Mesodermal cell (in vitro differentiated cells): ENCODE data around the gene PNLIP.

ENCODE experiments used
- H3K27ac ChIP-seq: 2 replicates; pipeline ENCODE4 v1.7.0; 2013; ENCODE audit warnings: mild to moderate bottlenecking, low read depth, low read length, moderate library complexity; ENCODE audit not compliant: severe bottlenecking
- H3K36me3 ChIP-seq: 2 replicates; pipeline ENCODE4 v1.7.1; 2013; ENCODE audit warnings: mild to moderate bottlenecking, low read length, moderate library complexity; ENCODE audit not compliant: control insufficient read depth, insufficient read depth
- H3K4me1 ChIP-seq: one replicate; pipeline ENCODE4 v1.7.1; 2013; ENCODE audit warnings: mild to moderate bottlenecking, low read length; ENCODE audit not compliant: insufficient read depth, control insufficient read depth, poor library complexity, severe bottlenecking
- H3K4me3 ChIP-seq: 2 replicates; pipeline ENCODE4 v1.7.0; 2013; ENCODE audit warnings: low read length, control low read depth, mild to moderate bottlenecking; ENCODE audit not compliant: insufficient read depth, poor library complexity, severe bottlenecking; ENCODE audit errors: extremely low read depth
- H3K9me3 ChIP-seq: 2 replicates; pipeline ENCODE4 v1.7.1; 2013; ENCODE audit warnings: mild to moderate bottlenecking, low read length, moderate library complexity; ENCODE audit not compliant: control insufficient read depth
- WGBS, 2 experiments: methylation state at CpG; one replicate each; pipeline ENCODE4 v1.1.5; 2013; ENCODE audit warnings: missing lambda C conversion rate in 2 of 2; ENCODE audit not compliant: insufficient coverage in 2 of 2; 5-methylcytosine and 5-hydroxymethylcytosine counted together

Gene PNLIP

DNA sequence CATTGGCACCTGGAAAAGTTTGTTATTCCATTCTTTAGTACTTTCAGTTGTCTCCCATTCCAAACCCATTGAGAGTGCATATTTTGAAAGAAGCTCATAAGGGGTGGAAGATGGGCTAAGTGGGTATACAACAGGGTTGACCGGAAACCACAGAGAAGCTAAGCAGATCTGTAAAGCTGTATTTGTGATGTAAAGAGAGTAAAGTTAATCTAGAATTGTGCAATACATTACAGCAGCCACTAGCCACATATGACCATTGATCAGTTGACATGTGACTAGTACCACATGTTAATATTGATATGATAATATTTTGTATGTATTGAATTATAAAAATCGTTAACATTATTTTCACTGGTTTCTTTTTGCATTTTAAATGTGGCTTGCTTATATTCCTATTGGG lies 4.9 kb upstream of the PNLIP start:
- H3K4me3 ChIP-seq, result no peak overlapping the region
- no CpG with 5 or more reads among the region's 2 CpGs for WGBS, 2 experiments
- H3K36me3 ChIP-seq, result no peaks in the 10 kb centered on the region
- H3K27ac ChIP-seq, result no peak overlapping the region
- H3K9me3 ChIP-seq, result peaks cover 4% of the 10 kb centered on the region
- no peaks in the 10 kb centered on the region for H3K4me1 ChIP-seq

DNA sequence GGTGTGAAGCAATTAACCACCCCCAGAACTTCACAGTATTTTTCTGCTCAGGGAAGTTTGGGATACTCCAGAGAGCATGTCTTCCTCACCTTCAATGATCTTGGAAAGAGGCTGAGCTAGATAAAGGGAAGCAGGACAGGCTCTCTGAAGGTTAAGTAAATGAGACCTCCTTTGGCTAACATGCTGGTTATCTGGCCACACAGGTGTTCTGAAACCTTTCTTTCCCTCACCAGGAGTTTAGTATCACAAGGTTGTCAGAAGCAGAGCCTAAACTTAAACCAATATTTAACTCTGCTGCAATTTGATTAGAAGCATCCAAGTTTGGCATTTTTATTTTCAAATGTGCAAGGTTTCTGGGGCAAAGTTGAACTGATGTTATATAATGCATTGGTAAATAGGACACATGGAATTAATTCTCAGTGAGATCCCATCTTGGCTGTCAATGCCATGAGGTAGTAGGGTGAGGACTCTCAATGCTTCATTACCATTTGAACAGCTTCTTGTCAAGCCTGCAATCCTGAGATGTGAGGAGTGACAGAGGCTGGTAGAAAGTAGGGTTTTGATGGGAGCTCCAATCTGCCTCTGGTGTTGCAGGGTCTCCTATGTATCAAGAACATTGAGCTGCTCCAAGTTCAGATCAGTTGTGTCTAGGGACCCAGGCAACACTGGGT lies 3.6 kb upstream of the PNLIP start:
- H3K9me3 ChIP-seq, result peaks cover 4% of the 10 kb centered on the region
- H3K36me3 ChIP-seq, result no peaks in the 10 kb centered on the region
- no peak overlapping the region for H3K27ac ChIP-seq
- H3K4me1 ChIP-seq, result no peaks in the 10 kb centered on the region
- H3K4me3 ChIP-seq, result no peak overlapping the region

DNA sequence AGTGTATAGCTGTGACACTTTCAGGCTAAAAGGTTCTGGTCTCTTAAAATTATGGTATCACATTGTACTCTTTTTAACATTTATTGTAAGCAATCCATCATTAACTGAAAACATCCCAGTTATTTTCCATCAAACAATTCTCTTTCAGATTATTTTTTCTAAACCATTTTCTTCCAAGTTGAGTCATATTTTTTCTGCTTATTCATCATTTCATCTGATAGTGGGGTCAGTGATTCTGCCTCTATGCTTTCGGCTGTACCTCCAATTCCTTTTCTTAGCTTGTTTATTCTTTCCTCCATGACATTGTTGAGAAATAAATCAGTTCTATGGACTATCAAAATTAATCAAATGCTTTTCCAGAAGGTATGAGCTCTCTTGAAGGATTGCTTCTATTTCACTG lies 609 bp upstream of the PNLIP start:
- no CpG with 5 or more reads among the region's 1 CpG for WGBS, 2 experiments
- H3K9me3 ChIP-seq, result no peaks in the 10 kb centered on the region
- H3K4me3 ChIP-seq, result no peak overlapping the region
- no peak overlapping the region for H3K27ac ChIP-seq
- H3K36me3 ChIP-seq, result no peaks in the 10 kb centered on the region
- H3K4me1 ChIP-seq, result no peaks in the 10 kb centered on the region

DNA sequence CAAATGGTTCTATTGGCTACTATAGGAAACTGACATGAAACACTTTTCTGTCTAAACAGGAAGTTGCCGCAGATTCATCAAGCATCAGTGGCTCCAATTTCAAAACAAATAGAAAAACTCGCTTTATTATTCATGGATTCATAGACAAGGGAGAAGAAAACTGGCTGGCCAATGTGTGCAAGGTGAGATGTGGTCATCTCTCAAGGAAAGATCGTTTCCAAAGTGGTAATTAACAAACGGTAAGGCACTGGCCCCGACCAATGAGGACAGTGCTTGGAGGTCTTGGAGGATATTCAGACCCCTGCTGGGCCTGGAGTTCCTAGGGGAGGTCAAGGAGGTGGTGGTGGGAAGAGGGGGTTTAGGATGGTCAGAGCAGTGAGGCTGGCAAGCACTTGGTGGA lies 2.6 kb downstream of the PNLIP start:
- H3K4me1 ChIP-seq, result no peaks in the 10 kb centered on the region
- H3K27ac ChIP-seq, result no peak overlapping the region
- no peaks in the 10 kb centered on the region for H3K36me3 ChIP-seq
- WGBS, 2 experiments, result 85 to 86% methylated on average over 3 to 4 of the region's 5 CpGs
- H3K9me3 ChIP-seq, result no peaks in the 10 kb centered on the region
- no peak overlapping the region for H3K4me3 ChIP-seq

DNA sequence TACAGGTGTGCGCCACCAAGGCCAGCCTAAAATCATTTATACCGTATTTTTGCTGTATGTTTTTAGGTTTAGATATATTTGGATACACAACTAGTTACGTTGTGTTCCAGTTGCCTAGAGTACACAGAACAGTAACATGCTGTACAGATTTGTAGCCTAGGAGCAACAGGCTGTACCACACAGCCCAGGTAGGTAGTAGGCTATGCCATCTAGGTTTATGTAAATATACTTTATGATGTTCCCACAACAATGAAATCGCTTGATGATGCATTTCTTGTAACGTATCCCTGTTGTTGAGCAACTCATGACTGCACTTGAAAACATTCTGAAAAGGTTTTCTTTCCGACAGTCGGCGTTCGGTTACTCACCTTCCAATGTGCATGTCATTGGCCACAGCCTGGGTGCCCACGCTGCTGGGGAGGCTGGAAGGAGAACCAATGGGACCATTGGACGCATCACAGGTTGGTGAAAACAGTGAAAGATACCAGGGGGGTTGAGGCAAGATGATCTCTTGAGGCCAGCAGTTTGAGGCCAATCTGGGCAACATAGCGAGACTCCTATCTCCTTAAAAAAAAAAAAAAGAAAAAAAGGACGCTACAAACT lies 7.7 kb downstream of the PNLIP start:
- H3K4me1 ChIP-seq, result no peaks in the 10 kb centered on the region
- H3K4me3 ChIP-seq, result no peak overlapping the region
- no peaks in the 10 kb centered on the region for H3K36me3 ChIP-seq
- no peaks in the 10 kb centered on the region for H3K9me3 ChIP-seq
- no peak overlapping the region for H3K27ac ChIP-seq
- WGBS, 2 experiments, result 88 to 93% methylated on average over 7 to 11 of the region's 13 CpGs

DNA sequence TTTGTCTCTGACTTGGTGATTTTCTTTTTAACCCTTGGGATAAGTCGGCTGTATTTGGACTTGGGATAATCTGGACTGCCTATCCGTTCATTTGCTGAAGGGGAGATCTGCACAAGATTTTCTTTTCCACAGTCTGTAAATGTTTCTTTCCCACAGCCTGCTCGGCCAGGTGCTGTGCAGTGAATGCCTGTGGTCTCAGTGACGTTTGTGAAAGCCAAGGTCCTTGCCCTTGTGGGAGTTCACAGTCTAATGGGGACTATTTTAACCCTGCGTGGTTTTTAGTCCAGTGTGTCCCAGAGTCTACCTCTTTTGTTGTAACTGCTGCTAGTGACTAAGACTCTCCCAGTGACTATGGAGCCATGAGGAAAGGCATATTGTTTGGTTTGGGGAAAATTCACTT lies 8.9 kb downstream of the PNLIP start:
- H3K4me3 ChIP-seq, result no peak overlapping the region
- WGBS, 2 experiments, result 66 to 90% methylated on average over 3 to 5 of the region's 5 CpGs

DNA sequence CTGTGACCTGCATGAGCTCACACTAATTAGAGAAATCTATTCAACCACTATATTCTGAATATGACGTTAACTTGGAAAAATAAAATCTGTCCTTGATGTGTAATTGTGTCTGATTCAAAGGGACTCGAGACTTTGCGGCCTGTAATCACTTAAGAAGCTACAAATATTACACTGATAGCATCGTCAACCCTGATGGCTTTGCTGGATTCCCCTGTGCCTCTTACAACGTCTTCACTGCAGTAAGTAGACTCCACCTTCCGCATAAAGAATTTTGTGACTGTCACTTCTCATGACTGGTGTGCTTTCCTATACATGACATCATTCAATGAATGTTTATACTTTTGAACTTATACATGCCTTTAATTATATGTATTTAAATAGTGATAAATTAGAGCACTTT lies 10.1 kb downstream of the PNLIP start:
- Histone ChIP-seq H3K4me1 (no peaks in the 10 kb centered on the region), H3K36me3 (no peaks in the 10 kb centered on the region), H3K9me3 (no peaks in the 10 kb centered on the region), H3K27ac (no peak overlapping the region), H3K4me3 (no peak overlapping the region)
- WGBS, 2 experiments, result 74 to 77% methylated on average over 3 of the region's 6 CpGs

More for the DNA sequence above, 8.9 kb downstream of the PNLIP start:
- H3K4me1 ChIP-seq, result no peaks in the 10 kb centered on the region
- H3K27ac ChIP-seq, result no peak overlapping the region
- H3K36me3 ChIP-seq, result no peaks in the 10 kb centered on the region
- H3K9me3 ChIP-seq, result no peaks in the 10 kb centered on the region

DNA sequence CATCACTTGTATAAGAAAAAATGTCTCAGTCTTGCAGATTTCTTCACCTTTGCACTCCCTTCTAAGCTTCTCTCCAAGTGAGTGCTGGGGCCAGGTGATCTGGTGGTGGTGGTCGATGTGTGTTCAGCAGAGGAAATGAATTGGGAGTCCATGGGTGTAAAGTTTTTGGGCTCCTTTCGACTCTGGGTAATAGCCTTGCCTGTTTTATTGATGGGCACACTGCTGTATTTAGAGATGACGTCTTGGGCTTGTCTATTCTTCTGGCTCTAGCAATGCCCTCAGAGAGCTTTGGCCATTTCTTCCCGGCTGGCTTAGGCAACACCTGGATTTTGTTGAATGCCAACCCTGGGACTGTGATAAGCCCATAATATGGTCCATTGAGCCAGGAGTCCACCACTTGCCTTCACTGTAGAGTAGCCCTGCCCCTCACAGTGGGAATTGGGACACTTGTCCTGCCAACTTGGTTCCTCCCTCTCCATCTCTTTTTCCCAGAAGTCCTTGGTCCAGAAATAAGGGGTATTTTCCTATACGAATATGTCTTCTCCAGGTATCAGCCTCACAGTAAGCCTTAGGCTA lies 11.7 kb downstream of the PNLIP start:
- Histone ChIP-seq H3K27ac (no peak overlapping the region), H3K4me1 (no peaks in the 10 kb centered on the region), H3K4me3 (no peak overlapping the region), H3K9me3 (no peaks in the 10 kb centered on the region), H3K36me3 (no peaks in the 10 kb centered on the region)
- 84 to 89% methylated on average over 4 of the region's 5 CpGs for WGBS, 2 experiments

DNA sequence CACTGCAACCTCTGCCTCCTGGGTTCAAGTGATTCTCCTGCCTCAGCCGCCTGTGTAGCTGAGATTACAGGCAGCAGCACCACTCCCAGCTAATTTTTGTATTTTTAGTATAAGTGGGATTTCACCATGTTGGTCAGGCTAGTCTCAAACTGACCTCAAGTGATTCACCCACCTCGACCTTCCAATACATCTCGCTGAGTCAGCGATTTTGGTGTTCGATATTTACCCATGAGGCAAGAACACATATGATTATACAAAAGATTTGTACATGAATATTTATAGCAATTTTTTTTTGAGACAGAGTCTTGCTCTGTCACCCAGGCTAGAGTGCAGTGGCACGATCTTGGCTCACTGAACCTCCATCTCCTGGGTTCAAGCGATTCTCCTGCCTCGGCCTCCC lies 19.8 kb downstream of the PNLIP start:
- Histone ChIP-seq H3K9me3 (no peaks in the 10 kb centered on the region), H3K36me3 (no peaks in the 10 kb centered on the region), H3K4me1 (no peaks in the 10 kb centered on the region), H3K27ac (no peak overlapping the region), H3K4me3 (no peak overlapping the region)
- 81 to 95% methylated on average over 2 to 3 of the region's 8 CpGs for WGBS, 2 experiments

DNA sequence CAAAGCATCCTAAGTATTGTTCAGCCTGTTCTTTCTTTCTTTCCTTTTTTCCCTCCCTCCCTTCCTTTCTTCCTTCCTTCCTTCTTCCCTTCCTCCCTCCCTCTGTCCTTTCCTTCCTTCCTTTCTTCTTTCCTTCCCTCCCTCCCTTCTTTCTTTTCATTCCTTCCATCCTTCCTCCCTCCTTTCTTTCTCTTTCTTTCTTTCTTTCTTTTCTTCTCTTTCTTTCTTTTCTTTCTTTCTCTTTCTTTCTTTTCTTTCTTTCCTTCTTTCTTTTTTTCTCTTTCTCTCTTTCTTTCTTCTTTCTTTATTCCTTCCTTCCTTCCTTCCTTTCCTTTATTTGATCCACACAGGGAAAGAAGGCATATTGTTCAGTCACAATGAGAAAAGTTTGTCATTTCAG lies 21.2 kb downstream of the PNLIP start:
- Histone ChIP-seq H3K27ac (no peak overlapping the region), H3K4me3 (no peak overlapping the region), H3K36me3 (no peaks in the 10 kb centered on the region), H3K4me1 (no peaks in the 10 kb centered on the region), H3K9me3 (no peaks in the 10 kb centered on the region)

DNA sequence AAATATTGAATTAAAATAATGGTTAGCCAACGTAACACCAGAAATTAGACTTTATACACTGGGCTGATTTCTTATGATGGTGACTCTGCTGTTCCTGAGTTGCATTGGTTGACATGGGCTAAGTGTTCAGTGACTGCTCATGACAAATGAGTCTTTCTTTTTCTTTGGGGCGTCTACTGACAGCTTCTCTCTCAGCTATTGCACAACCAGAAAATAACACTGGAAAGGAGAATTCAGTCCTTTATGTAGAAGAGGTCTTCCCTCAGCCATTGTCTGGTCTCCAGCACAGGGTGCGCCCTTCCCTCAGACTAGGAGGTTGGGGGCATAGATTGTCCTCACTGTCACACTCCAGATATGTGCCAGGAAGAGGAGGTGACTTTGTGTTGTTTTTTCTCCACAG lies 21.6 kb downstream of the PNLIP start:
- Histone ChIP-seq H3K4me3 (no peak overlapping the region), H3K36me3 (no peaks in the 10 kb centered on the region)
- WGBS, 2 experiments, result 86 to 100% methylated on average over 1 to 2 of the region's 3 CpGs

More for the DNA sequence above, 21.6 kb downstream of the PNLIP start:
- Histone ChIP-seq H3K4me1 (no peaks in the 10 kb centered on the region), H3K27ac (no peak overlapping the region), H3K9me3 (no peaks in the 10 kb centered on the region)
